ENCODE measurements around the gene NHLH2. TPM values are rescaled to one million over a fixed set of nuclear protein-coding genes. Genes with fewer than 3 reads are reported as not detected.

Gene NHLH2
- polyA plus RNA-seq, 1 experiment: not detected

- no peak for TF ChIP-seq CTCF (IDR thresholded peaks at IDR 0.05; ENCODE audit: low read depth, low read length)
- Histone ChIP-seq H3K9me3 (ENCODE audit: control insufficient read depth, insufficient read depth, low read length) (no peaks in the 10 kb centered on the region), H3K4me3 (ENCODE audit: low read depth, low read length) (no peak overlapping the region), H3K27ac (ENCODE audit: low read depth, low read length) (no peak overlapping the region), H3K27me3 (ENCODE audit: control insufficient read depth, insufficient read depth, low read length) (peaks cover 3% of the 10 kb centered on the region)
- DNase-seq (ENCODE audit: low read depth, low spot score): no peak
- CTCF ChIA-PET: no interaction called here
- POLR2A ChIA-PET: no interaction called here
Measured at GRCh38 chr1:115873184-115873583, 32.3 kb upstream of the NHLH2 start.

DNA sequence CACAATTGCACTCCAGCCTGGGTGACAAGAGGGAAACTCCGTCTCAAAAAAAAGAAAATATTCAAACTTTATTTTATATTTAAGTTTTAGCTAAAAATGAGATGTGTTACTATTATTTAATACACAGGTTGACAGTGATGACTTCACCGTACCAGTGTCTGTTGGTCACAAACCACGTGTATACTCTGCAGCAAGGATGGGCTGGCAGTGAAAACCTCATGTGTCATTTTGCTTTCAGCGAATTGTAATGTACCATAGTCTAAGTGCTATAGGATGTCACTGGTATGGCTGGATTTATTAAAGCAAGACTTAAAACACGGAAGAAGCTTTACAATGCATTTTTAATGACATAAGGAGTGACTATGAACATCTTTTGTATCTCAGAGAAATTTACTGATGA is 28.1 kb upstream of the NHLH2 start:
- TF ChIP-seq CTCF (IDR thresholded peaks at IDR 0.05; ENCODE audit: low read depth, low read length): no peak
- H3K27me3 ChIP-seq (ENCODE audit: control insufficient read depth, insufficient read depth, low read length): peaks cover 3% of the 10 kb centered on the region
- no peak overlapping the region for H3K4me3 ChIP-seq (ENCODE audit: low read depth, low read length)
- H3K9me3 ChIP-seq (ENCODE audit: control insufficient read depth, insufficient read depth, low read length): no peaks in the 10 kb centered on the region
- DNase-seq (ENCODE audit: low read depth, low spot score): no peak
- CTCF ChIA-PET: interaction anchor here (1.1 kb wide), 1 partner anchor 60 kb away, joined by 3 read pairs; no protein-coding TSS in a partner anchor
- POLR2A ChIA-PET: no interaction called here
- H3K27ac ChIP-seq (ENCODE audit: low read depth, low read length): no peak overlapping the region

GRCh38 chr1:115867216-115867615 is 26.3 kb upstream of the NHLH2 start:
- DNase-seq (ENCODE audit: low read depth, low spot score): no peak

GRCh38 chr1:115865704-115866380 is 24.9 kb upstream of the NHLH2 start:
- DNase-seq (ENCODE audit: low read depth, low spot score): no peak
- H3K27me3 ChIP-seq (ENCODE audit: control insufficient read depth, insufficient read depth, low read length): no peaks in the 10 kb centered on the region
- no peaks in the 10 kb centered on the region for H3K9me3 ChIP-seq (ENCODE audit: control insufficient read depth, insufficient read depth, low read length)
- no peak overlapping the region for H3K4me3 ChIP-seq (ENCODE audit: low read depth, low read length)
- CTCF ChIA-PET: no interaction called here
- POLR2A ChIA-PET: no interaction called here
- TF ChIP-seq CTCF (IDR thresholded peaks at IDR 0.05; ENCODE audit: low read depth, low read length): no peak
- H3K27ac ChIP-seq (ENCODE audit: low read depth, low read length): no peak overlapping the region

More at GRCh38 chr1:115867216-115867615, 26.3 kb upstream of the NHLH2 start:
- no peak for TF ChIP-seq CTCF (IDR thresholded peaks at IDR 0.05; ENCODE audit: low read depth, low read length)
- no peak overlapping the region for H3K27ac ChIP-seq (ENCODE audit: low read depth, low read length)
- H3K9me3 ChIP-seq (ENCODE audit: control insufficient read depth, insufficient read depth, low read length): no peaks in the 10 kb centered on the region
- H3K27me3 ChIP-seq (ENCODE audit: control insufficient read depth, insufficient read depth, low read length): peaks cover 3% of the 10 kb centered on the region
- ChIA-PET CTCF (no interaction called here), POLR2A (no interaction called here)
- H3K4me3 ChIP-seq (ENCODE audit: low read depth, low read length): no peak overlapping the region

- CTCF ChIA-PET: no interaction called here
- no peaks in the 10 kb centered on the region for H3K27me3 ChIP-seq (ENCODE audit: control insufficient read depth, insufficient read depth, low read length)
Measured at GRCh38 chr1:115862403-115862802, 21.5 kb upstream of the NHLH2 start.

More at GRCh38 chr1:115862403-115862802, 21.5 kb upstream of the NHLH2 start:
- no peak overlapping the region for H3K27ac ChIP-seq (ENCODE audit: low read depth, low read length)
- POLR2A ChIA-PET: no interaction called here
- no peak for TF ChIP-seq CTCF (IDR thresholded peaks at IDR 0.05; ENCODE audit: low read depth, low read length)
- DNase-seq (ENCODE audit: low read depth, low spot score): no peak
- H3K4me3 ChIP-seq (ENCODE audit: low read depth, low read length): no peak overlapping the region
- H3K9me3 ChIP-seq (ENCODE audit: control insufficient read depth, insufficient read depth, low read length): no peaks in the 10 kb centered on the region
